ENCODE results near the gene NUP210. TPM values are rescaled to one million over a fixed set of nuclear protein-coding genes. Genes with fewer than 3 reads are reported as not detected.

NUP210 gene
- total RNA-seq, 1 experiment from 2014 or later, result 8.4 TPM

DNA sequence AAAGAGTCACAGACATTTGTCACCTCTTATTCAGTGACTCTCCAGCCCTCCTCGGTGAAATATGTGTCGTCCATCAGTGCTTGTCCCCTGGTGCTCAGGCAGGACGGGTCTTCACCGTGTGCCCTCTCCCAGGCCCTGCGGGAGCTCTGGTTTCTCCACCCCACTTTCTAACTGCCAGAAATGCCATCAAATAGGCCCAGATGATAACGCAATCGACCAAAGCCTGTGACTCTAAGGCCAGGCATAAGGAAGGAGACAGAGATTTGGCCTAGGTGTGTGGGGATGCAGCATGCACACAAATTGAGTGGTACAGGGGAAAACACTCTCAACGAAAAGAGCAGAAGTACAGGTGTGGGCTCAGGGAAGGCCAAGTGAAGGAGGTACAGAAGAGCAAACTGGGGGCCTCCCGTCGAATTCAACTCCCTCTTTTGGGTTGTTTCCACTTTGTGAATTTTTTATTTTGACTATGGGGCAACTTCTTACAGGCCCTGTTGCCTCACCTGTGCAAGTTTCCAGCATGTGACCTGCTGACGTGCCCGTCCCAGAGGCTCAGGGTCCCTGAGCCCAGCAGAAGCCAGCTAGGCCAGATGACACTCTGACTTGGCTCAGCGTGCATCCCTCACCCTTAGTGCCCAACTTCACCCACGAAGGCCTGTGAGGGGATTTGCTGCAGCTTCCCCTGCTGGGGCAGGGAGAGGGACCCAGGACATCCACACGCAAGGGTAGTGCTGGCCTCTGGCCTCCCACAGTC, 4.7 kb downstream of the NUP210 start:
- Mint-ChIP-seq H3K36me3 (ENCODE audit: insufficient read depth, unreplicated experiment) (no peaks in the 10 kb centered on the region), H3K27ac (ENCODE audit: low read depth, unreplicated experiment) (no peak overlapping the region), H3K27me3 (ENCODE audit: insufficient read depth, unreplicated experiment) (no peaks in the 10 kb centered on the region), H3K4me3 (ENCODE audit: unreplicated experiment) (no peak overlapping the region), H3K4me1 (ENCODE audit: insufficient read depth, unreplicated experiment) (peaks cover 17% of the 10 kb centered on the region), H3K9me3 (ENCODE audit: unreplicated experiment) (no peaks in the 10 kb centered on the region)
- DNase-seq (ENCODE audit: unreplicated experiment), result no peak
- BruUV-seq (replicated peaks), result no TSS peak
- TF ChIP-seq, protein P1, sequence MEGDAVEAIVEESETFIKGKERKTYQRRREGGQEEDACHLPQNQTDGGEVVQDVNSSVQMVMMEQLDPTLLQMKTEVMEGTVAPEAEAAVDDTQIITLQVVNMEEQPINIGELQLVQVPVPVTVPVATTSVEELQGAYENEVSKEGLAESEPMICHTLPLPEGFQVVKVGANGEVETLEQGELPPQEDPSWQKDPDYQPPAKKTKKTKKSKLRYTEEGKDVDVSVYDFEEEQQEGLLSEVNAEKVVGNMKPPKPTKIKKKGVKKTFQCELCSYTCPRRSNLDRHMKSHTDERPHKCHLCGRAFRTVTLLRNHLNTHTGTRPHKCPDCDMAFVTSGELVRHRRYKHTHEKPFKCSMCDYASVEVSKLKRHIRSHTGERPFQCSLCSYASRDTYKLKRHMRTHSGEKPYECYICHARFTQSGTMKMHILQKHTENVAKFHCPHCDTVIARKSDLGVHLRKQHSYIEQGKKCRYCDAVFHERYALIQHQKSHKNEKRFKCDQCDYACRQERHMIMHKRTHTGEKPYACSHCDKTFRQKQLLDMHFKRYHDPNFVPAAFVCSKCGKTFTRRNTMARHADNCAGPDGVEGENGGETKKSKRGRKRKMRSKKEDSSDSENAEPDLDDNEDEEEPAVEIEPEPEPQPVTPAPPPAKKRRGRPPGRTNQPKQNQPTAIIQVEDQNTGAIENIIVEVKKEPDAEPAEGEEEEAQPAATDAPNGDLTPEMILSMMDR (IDR thresholded peaks at IDR 0.05; ENCODE audit: unreplicated experiment), result no peak
- CTCF ChIA-PET, result interaction anchor here (1.3 to 1.6 kb wide), 2 partner anchors 37 to 323 kb away, joined by 3 read pairs; no protein-coding TSS in a partner anchor
- POLR2A ChIA-PET, result no interaction called here
- intact Hi-C loops (cut with micrococcal nuclease), result no loop called here

DNA sequence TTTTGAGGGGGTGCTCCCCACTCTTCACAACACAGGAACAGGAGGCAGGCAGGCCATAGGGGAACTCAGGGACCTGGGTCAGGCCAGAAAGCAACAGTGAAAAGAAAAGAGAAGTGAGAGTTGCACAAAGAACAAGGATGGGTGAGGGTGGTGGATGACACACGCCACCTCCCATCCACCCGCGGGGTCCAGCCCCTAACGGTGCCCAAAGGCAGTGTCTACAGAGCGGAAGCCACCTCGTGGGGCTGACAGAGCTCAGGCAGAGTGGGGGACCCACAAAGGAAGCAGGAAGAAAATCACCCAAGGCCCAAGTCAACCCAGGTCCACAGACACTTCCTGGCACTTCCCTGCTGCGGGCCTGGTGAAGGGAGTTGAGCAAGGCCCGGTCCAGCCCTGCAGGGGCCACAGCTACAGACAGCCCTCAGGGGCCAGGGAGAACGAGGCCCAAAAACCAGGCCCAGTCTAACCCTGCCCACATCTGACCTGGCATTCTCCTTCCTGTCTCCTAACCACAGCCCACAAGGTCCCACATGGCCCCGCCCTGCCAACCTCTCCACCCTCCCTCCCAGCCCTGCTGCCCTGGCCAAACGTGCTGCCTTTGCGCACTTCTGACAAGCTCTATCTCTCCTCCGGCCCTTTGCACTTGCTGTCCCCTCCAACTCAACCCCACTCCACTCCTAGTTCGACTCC, 5.9 kb downstream of the NUP210 start:
- H3K4me1 Mint-ChIP-seq (ENCODE audit: insufficient read depth, unreplicated experiment), result peaks cover 17% of the 10 kb centered on the region
- peak; percentile 47 for DNase-seq (ENCODE audit: unreplicated experiment)
- H3K36me3 Mint-ChIP-seq (ENCODE audit: insufficient read depth, unreplicated experiment), result no peaks in the 10 kb centered on the region
- ChIA-PET CTCF (no interaction called here), POLR2A (no interaction called here)
- intact Hi-C loops (cut with micrococcal nuclease), result no loop called here
- H3K27ac Mint-ChIP-seq (ENCODE audit: low read depth, unreplicated experiment), result peak overlapping the region; percentile 5
- TF ChIP-seq, protein P1 (IDR thresholded peaks at IDR 0.05; ENCODE audit: unreplicated experiment), result no peak
- H3K4me3 Mint-ChIP-seq (ENCODE audit: unreplicated experiment), result no peak overlapping the region
- no peaks in the 10 kb centered on the region for H3K27me3 Mint-ChIP-seq (ENCODE audit: insufficient read depth, unreplicated experiment)
- H3K9me3 Mint-ChIP-seq (ENCODE audit: unreplicated experiment), result no peaks in the 10 kb centered on the region
- BruUV-seq (replicated peaks), result no TSS peak

DNA sequence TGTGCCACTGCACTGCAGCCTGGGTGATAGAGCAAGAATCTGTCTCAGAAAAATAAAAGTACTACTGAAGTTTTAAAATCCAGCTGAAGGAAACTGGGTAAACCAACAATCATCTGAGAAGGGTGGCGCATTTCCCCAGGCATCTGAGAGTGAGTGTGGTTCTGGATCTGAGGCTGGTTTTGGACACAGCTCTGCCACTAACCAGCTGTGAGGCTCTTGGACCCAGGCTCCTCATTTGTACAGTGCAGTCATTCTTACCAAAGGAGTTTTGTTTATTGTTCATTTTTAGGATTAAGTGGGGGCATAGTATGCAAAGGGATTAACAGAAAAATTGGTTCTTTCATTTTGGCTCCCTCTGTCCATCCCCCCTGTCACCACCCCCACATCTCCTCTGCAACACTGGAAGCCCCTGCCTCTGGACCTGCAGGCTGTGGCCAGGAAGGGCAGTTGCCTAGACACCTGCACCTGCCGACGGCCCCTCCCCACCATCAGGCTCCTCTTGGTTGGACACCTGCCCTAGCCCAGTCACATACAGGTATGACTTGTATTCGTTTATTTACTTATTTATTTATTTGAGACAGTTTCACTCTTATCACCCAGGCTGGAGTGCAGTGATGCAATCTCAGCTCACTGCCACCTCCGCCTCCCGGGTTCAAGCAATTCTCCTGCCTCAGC, 8.8 kb downstream of the NUP210 start:
- peaks cover 12% of the 10 kb centered on the region for H3K9me3 Mint-ChIP-seq (ENCODE audit: unreplicated experiment)
- H3K27ac Mint-ChIP-seq (ENCODE audit: low read depth, unreplicated experiment), result no peak overlapping the region
- H3K27me3 Mint-ChIP-seq (ENCODE audit: insufficient read depth, unreplicated experiment), result no peaks in the 10 kb centered on the region
- no peaks in the 10 kb centered on the region for H3K36me3 Mint-ChIP-seq (ENCODE audit: insufficient read depth, unreplicated experiment)
- POLR2A ChIA-PET, result no interaction called here
- H3K4me1 Mint-ChIP-seq (ENCODE audit: insufficient read depth, unreplicated experiment), result peaks cover 17% of the 10 kb centered on the region
- CTCF ChIA-PET, result interaction anchor here (0.6 to 1.2 kb wide), 4 partner anchors 9 to 1598 kb away, joined by 3 to 4 read pairs (median 4); no protein-coding TSS in a partner anchor
- TF ChIP-seq, protein P1 (IDR thresholded peaks at IDR 0.05; ENCODE audit: unreplicated experiment), result no peak
- intact Hi-C loops (cut with micrococcal nuclease), result no loop called here
- no peak for DNase-seq (ENCODE audit: unreplicated experiment)
- H3K4me3 Mint-ChIP-seq (ENCODE audit: unreplicated experiment), result no peak overlapping the region
- no TSS peak for BruUV-seq (replicated peaks)

DNA sequence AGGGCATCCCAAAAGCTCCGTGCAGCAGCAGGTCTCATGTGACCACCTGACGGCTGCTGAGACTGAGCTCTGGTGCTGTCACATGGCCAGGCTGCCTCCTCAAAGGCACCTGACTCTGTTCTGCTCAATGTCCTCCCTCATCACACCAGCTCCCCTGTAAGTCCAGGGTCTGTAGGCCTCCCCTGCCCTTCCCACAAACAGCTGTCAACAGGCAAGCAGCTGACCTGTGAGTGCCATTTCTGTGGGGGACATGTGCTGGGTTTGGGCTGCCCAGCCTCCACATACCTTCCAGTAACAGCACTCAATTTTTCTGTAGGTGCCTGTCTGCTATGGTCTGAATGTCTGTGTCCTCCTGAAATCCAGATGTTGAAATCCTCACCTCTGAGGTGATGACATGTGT, 11.2 kb downstream of the NUP210 start:
- intact Hi-C loops (cut with micrococcal nuclease), result no loop called here
- Mint-ChIP-seq H3K9me3 (ENCODE audit: unreplicated experiment) (peaks cover 12% of the 10 kb centered on the region), H3K4me3 (ENCODE audit: unreplicated experiment) (no peak overlapping the region), H3K27me3 (ENCODE audit: insufficient read depth, unreplicated experiment) (no peaks in the 10 kb centered on the region), H3K27ac (ENCODE audit: low read depth, unreplicated experiment) (no peak overlapping the region), H3K4me1 (ENCODE audit: insufficient read depth, unreplicated experiment) (peaks cover 6% of the 10 kb centered on the region), H3K36me3 (ENCODE audit: insufficient read depth, unreplicated experiment) (no peaks in the 10 kb centered on the region)
- no peak for DNase-seq (ENCODE audit: unreplicated experiment)
- no TSS peak for BruUV-seq (replicated peaks)
- ChIA-PET CTCF (interaction anchor here (0.6 kb wide), 1 partner anchor 45 kb away, joined by 4 read pairs; no protein-coding TSS in a partner anchor), POLR2A (no interaction called here)
- TF ChIP-seq, protein P1 (IDR thresholded peaks at IDR 0.05; ENCODE audit: unreplicated experiment), result no peak

All from MCF 10A (cell line).